CD4-positive, alpha-beta T cell (primary cell): ENCODE results near the gene MACROD2. TPM values are rescaled to one million over a fixed set of nuclear protein-coding genes. Genes with fewer than 3 reads are reported as not detected.
"Not testable (repeated sequence)": the region's sequence is repeated elsewhere in the genome, so short reads cannot be mapped to it uniquely, and the experiment has no call there.

Source experiments
- ATAC-seq: fragments of 200-7000 bp; cut with Tn5 transposase; one replicate; pipeline ENCODE4 v1.10.0; 2022; ENCODE audit warnings: mild to moderate bottlenecking; ENCODE audit not compliant: poor library complexity
- CTCF ChIA-PET: fragments of 350-600 bp; sonication (Branson Sonifier 250); formaldehyde crosslinking; loops from one replicate; lab custom pipeline; 2021; ENCODE audit warnings: antibody characterized with exemption, inconsistent platforms; lab: Charles Lee
- POLR2A ChIA-PET: fragments of 350-600 bp; sonication (Branson Sonifier 250); formaldehyde crosslinking; loops from one replicate; lab custom pipeline; 2021; ENCODE audit warnings: antibody characterized with exemption, inconsistent platforms; lab: Charles Lee
- DNase-seq, 14 experiments: peaks; one replicate each; pipeline ENCODE4 v3.0.0-alpha.2; 2013 to 2020; ENCODE audit warnings: mixed read lengths in 2 of 14
- H3K27ac ChIP-seq, 2 donors: one replicate each; pipeline versions ENCODE4 v1.5.1 to v1.7.0; 2013; ENCODE audit warnings: low read length in 2 of 2, low read depth in 1 of 2, mild to moderate bottlenecking in 1 of 2
- H3K27me3 ChIP-seq, 2 experiments: 1 replicate in 1 of 2; 2 replicates in 1 of 2; pipeline versions ENCODE4 v1.6.1 to v1.7.0; 2013; ENCODE audit warnings: low read length in 2 of 2, control low read depth in 1 of 2, mild to moderate bottlenecking in 1 of 2, moderate library complexity in 1 of 2; ENCODE audit not compliant: insufficient read depth in 2 of 2, control insufficient read depth in 1 of 2
- H3K36me3 ChIP-seq: one replicate; pipeline ENCODE4 v1.6.1; 2013; ENCODE audit warnings: low read length, control low read depth; ENCODE audit not compliant: insufficient read depth
- H3K4me1 ChIP-seq: one replicate; pipeline ENCODE4 v1.6.1; 2013; ENCODE audit warnings: low read length, control low read depth; ENCODE audit not compliant: insufficient read depth
- H3K4me3 ChIP-seq: one replicate; pipeline ENCODE4 v1.5.1; 2013; ENCODE audit warnings: mild to moderate bottlenecking, low read length, moderate library complexity
- H3K9me3 ChIP-seq, 2 experiments: 1 replicate in 1 of 2; 2 replicates in 1 of 2; pipeline versions ENCODE4 v1.6.1 to v1.7.0; 2013; ENCODE audit warnings: low read length in 2 of 2, mild to moderate bottlenecking in 2 of 2, control low read depth in 1 of 2, moderate library complexity in 1 of 2; ENCODE audit not compliant: control insufficient read depth in 1 of 2, insufficient read depth in 1 of 2
- H3K27ac Mint-ChIP-seq: one replicate; pipeline ENCODE4 v1.8.0; 2020; ENCODE audit warnings: mixed read lengths
- H3K27me3 Mint-ChIP-seq: one replicate; pipeline ENCODE4 v1.8.0; 2021; ENCODE audit warnings: mixed read lengths
- H3K36me3 Mint-ChIP-seq: one replicate; pipeline ENCODE4 v1.8.0; 2021; ENCODE audit warnings: low read depth, mixed read lengths
- H3K4me1 Mint-ChIP-seq: one replicate; pipeline ENCODE4 v1.8.0; 2021; ENCODE audit warnings: low read depth, mixed read lengths
- H3K4me3 Mint-ChIP-seq: one replicate; pipeline ENCODE4 v1.8.0; 2020; ENCODE audit warnings: mild to moderate bottlenecking, mixed read lengths
- H3K9me3 Mint-ChIP-seq: one replicate; pipeline ENCODE4 v1.8.0; 2020; ENCODE audit warnings: mixed read lengths
- intact Hi-C, 2 experiments: fragments of 100-400 bp; cut with DNase I in 1 of 2; cut with micrococcal nuclease in 1 of 2; formaldehyde crosslinking; loops; one replicate each; pipeline versions ENCODE4 v1.15.1 to v1.9.0; 2023 to 2025; cut with DNase I, micrococcal nuclease
- total RNA-seq, 174 experiments: library from RNA in 2 of 174; stranded (reverse) in 2 of 174; gene quantifications; one replicate each; pipeline ENCODE4 v1.2.3 and lab custom pipeline; 2021 to 2026
- TF ChIP-seq, protein P1 (sequence below): fragments of 200-600 bp; IDR thresholded peaks from one replicate; pipeline ENCODE4 v1.8.0; 2022; ENCODE audit warnings: antibody characterized with exemption, mild to moderate bottlenecking

MACROD2 gene
- total RNA-seq, 2 experiments from 2014 or later, result not detected

DNA sequence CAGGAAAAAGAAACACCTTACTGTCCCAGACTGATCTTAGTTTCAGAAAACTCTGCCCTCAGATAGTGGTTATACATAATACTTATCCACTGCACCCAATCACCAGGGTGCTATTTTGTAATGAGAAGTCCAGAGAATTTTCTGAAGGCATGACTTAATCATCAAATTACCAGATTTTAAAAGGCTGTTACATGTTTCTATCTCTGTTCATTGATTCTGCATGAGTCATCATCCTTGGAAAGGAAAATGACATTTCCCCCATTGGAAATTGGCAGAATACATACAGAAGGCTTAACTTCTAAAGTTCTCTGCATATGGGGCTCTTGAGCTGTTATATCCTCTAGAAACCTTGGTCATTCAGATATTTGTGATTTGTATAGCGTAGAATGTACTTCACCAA, 930.0 kb downstream of the MACROD2 start:
- Mint-ChIP-seq H3K4me1 (no peaks in the 10 kb centered on the region), H3K27ac (no peak overlapping the region), H3K36me3 (no peaks in the 10 kb centered on the region), H3K9me3 (peaks cover 10% of the 10 kb centered on the region), H3K4me3 (no peak overlapping the region), H3K27me3 (no peaks in the 10 kb centered on the region)
- Histone ChIP-seq H3K27me3 (no peaks in the 10 kb centered on the region), H3K27ac (no peak overlapping the region), H3K9me3 (peaks cover 4 to 9% of the 10 kb centered on the region in 2 experiments), H3K4me3 (no peak overlapping the region), H3K36me3 (no peaks in the 10 kb centered on the region), H3K4me1 (no peaks in the 10 kb centered on the region)
- intact Hi-C loops, result no loop called here
- DNase-seq, result no peak
- CTCF ChIA-PET, result no interaction called here
- ATAC-seq, result no peak
- POLR2A ChIA-PET, result no interaction called here
- TF ChIP-seq, protein P1, sequence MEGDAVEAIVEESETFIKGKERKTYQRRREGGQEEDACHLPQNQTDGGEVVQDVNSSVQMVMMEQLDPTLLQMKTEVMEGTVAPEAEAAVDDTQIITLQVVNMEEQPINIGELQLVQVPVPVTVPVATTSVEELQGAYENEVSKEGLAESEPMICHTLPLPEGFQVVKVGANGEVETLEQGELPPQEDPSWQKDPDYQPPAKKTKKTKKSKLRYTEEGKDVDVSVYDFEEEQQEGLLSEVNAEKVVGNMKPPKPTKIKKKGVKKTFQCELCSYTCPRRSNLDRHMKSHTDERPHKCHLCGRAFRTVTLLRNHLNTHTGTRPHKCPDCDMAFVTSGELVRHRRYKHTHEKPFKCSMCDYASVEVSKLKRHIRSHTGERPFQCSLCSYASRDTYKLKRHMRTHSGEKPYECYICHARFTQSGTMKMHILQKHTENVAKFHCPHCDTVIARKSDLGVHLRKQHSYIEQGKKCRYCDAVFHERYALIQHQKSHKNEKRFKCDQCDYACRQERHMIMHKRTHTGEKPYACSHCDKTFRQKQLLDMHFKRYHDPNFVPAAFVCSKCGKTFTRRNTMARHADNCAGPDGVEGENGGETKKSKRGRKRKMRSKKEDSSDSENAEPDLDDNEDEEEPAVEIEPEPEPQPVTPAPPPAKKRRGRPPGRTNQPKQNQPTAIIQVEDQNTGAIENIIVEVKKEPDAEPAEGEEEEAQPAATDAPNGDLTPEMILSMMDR, result no peak

DNA sequence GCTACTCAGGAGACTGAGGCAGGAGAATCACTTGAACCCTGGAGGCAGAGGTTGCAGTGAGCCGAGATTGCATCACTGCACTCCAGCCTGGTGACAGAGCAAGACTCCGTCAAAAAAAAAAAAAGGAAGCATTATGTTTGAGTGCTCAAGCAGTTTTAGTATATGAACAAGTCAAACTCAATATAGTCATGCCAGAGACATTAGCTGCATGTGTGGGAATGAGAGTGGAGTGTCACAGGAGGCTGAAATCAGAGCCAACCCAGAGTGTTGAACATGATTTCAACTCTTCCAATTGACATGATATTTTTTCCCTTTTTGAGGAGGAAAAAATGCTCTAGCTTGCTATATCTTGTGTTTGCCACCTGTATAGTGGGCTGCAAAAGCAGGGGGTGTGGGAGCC, 931.1 kb downstream of the MACROD2 start:
- POLR2A ChIA-PET, H3K27ac ChIP-seq, H3K4me1 Mint-ChIP-seq, DNase-seq, ATAC-seq, H3K27me3 Mint-ChIP-seq, H3K27me3 ChIP-seq, H3K4me1 ChIP-seq, H3K4me3 ChIP-seq, CTCF ChIA-PET, H3K4me3 Mint-ChIP-seq, H3K9me3 ChIP-seq, H3K36me3 ChIP-seq, H3K36me3 Mint-ChIP-seq, H3K27ac Mint-ChIP-seq, intact Hi-C loops: not testable (repeated sequence)
- H3K9me3 Mint-ChIP-seq, result peaks cover 12% of the 10 kb centered on the region

DNA sequence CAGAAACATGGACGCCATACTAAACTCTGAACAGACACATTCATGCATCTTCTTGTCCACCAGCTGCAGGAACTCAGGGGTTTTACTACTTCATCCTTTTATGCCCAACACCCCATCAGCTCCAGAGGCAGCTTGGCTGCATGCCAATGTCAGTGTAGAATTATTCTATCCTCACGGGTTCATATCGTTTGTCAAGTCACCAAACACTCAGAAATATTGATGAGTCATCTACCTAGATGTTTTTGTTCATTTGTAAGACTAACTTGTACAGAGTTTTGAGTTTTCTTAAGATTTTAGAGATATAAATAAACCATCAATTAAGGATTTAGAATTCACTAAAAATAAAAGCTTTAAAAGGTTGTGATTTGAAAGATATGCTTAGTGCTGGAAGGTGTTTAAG, 932.8 kb downstream of the MACROD2 start:
- Mint-ChIP-seq H3K27me3 (no peaks in the 10 kb centered on the region), H3K4me3 (no peak overlapping the region), H3K4me1 (no peaks in the 10 kb centered on the region), H3K9me3 (peaks cover 12% of the 10 kb centered on the region), H3K27ac (no peak overlapping the region), H3K36me3 (no peaks in the 10 kb centered on the region)
- no peaks in the 10 kb centered on the region for H3K27me3 ChIP-seq
- no peaks in the 10 kb centered on the region for H3K36me3 ChIP-seq
- intact Hi-C loops, result no loop called here
- DNase-seq (no peak), ATAC-seq (no peak)
- no peaks in the 10 kb centered on the region for H3K4me1 ChIP-seq
- no peak overlapping the region for H3K27ac ChIP-seq
- POLR2A ChIA-PET, result no interaction called here
- CTCF ChIA-PET, result no interaction called here
- TF ChIP-seq, protein P1, result no peak
- H3K9me3 ChIP-seq, result peaks cover 4 to 9% of the 10 kb centered on the region in 2 experiments
- no peak overlapping the region for H3K4me3 ChIP-seq

DNA sequence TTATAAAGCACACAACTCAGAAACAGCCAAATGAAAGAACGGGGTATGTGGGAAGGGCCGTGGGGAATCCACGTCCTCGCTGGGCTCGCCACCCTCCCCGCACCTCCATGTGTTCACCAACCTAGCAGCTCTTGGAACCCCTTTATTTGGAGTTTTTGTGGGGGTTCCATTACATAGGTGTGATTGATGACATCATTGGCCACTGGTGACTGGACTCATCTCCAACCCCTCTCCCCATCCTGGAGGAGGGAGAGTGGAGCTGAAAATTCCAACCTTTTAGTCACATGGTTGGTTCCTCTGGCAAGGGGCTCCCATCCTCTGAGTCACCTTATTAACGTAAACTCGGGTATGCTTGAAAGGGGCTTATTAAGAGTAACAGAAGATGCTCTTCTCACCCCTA, 934.1 kb downstream of the MACROD2 start:
- no peak overlapping the region for H3K27ac ChIP-seq
- no peak overlapping the region for H3K4me3 ChIP-seq
- H3K27me3 ChIP-seq, result no peaks in the 10 kb centered on the region
- intact Hi-C loops, result no loop called here
- ATAC-seq (no peak), DNase-seq (no peak)
- Mint-ChIP-seq H3K4me3 (no peak overlapping the region), H3K9me3 (peaks cover 10% of the 10 kb centered on the region), H3K36me3 (no peaks in the 10 kb centered on the region), H3K27ac (no peak overlapping the region), H3K27me3 (no peaks in the 10 kb centered on the region), H3K4me1 (no peaks in the 10 kb centered on the region)
- TF ChIP-seq, protein P1, result no peak
- H3K4me1 ChIP-seq, result no peaks in the 10 kb centered on the region
- CTCF ChIA-PET, result no interaction called here
- no peaks in the 10 kb centered on the region for H3K36me3 ChIP-seq
- POLR2A ChIA-PET, result no interaction called here
- peaks cover 4 to 9% of the 10 kb centered on the region in 2 experiments for H3K9me3 ChIP-seq
